ENCODE measurements around the gene OLR1. TPM values are rescaled to one million over a fixed set of nuclear protein-coding genes. Genes with fewer than 3 reads are reported as not detected.

Gene OLR1
- total RNA-seq, 1 donor from 2014 or later, result 0.89 TPM

Other genes with a start within 250 kb of the OLR1 start
- gene CLEC2A, start 239.8 kb downstream of the OLR1 start, total RNA-seq, result not detected in 2 replicates
- gene CLEC12A, start 200.7 kb downstream of the OLR1 start, total RNA-seq, result not detected in 2 replicates
- gene CLEC1B, start 173.0 kb downstream of the OLR1 start, total RNA-seq, result not detected in 2 replicates
- gene CLEC12B, start 161.5 kb downstream of the OLR1 start, total RNA-seq, result not detected in 2 replicates
- gene CLEC9A, start 141.4 kb downstream of the OLR1 start, total RNA-seq, result not detected in 2 replicates
- gene CLEC1A, start 73.1 kb downstream of the OLR1 start, total RNA-seq, result not detected in 2 replicates
- gene CLEC7A, start 41.9 kb downstream of the OLR1 start, total RNA-seq, result 0.05 TPM in 1 of 2 replicates, not detected in the other
- 2.3 and 6.9 TPM in 2 replicates for gene TMEM52B, start 6.9 kb upstream of the OLR1 start, total RNA-seq
- 75.2 and 256 TPM in 2 replicates for gene GABARAPL1, start 40.7 kb upstream of the OLR1 start, total RNA-seq
- gene KLRD1, start 135.7 kb upstream of the OLR1 start, total RNA-seq, result under 0.01 and 4.1 TPM in 2 replicates
- not detected in 2 replicates for gene KLRK1, start 217.9 kb upstream of the OLR1 start, total RNA-seq
- gene KLRC4, start 237.6 kb upstream of the OLR1 start, total RNA-seq, result not detected in 2 replicates
- gene KLRC3, start 248.5 kb upstream of the OLR1 start, total RNA-seq, result not detected in 2 replicates